ENCODE results near the gene TMEM178B. TPM values are rescaled to one million over a fixed set of nuclear protein-coding genes. Genes with fewer than 3 reads are reported as not detected.

The TMEM178B gene
- total and polyA plus RNA-seq, 2 donors (not counting 1 experiment from before 2014, with no cell fraction given): 0.28 to 0.96 TPM

DNA sequence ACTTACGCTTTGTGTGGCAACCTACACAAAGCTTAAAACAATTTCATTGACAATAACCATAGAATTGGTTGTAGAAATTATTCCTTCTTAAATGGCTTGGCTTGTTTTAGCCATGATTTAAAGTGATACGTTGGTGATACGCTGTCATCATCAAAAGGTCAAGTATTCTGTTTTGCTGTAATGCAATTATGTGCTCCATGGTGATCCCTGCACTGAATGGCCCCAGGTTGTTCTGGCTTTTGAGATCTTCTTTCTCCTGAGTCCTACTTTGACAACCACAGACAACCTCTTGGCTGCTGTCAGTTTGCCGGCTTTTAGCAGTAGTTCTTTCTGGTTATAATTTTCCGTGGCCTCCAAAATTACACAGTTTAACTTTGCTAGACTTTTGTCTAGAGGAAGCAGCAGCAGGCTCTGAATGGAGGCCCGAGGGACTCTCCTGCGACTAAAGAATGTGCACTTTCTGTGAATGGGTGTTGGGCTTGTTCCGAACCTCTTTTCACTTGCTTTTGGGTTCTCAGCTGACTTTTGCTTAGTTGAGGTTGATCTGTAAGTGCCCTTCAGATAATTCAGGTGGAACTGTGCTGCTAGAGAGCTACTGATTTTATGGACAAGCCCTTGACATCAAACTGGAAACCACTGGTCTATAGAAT is 104.7 kb downstream of the TMEM178B start:
- Histone ChIP-seq H3K27me3 (replicated peaks in 1 of 4; ENCODE audit: control extremely low read depth in 1 of 4, control insufficient read depth in 3 of 4, insufficient read depth in 4 of 4, low read length in 3 of 4) (peaks cover 0 to 5% (median 0%) of the 10 kb centered on the region in 4 experiments), H2AFZ (ENCODE audit: insufficient read depth, low read depth, low read length, poor library complexity, severe bottlenecking) (no peak overlapping the region), H3K4me1 (ENCODE audit: control insufficient read depth in 2 of 2, insufficient read depth in 2 of 2, low read length in 2 of 2) (no peaks in the 10 kb centered on the region), H3K9me3 (ENCODE audit: control extremely low read depth in 1 of 3, control insufficient read depth in 2 of 3, insufficient read depth in 1 of 3, low read length in 2 of 3) (peaks cover 0 to 4% (median 0%) of the 10 kb centered on the region in 3 donors), H3K27ac (ENCODE audit: low read length in 2 of 2) (no peak overlapping the region), H4K20me1 (ENCODE audit: control insufficient read depth, insufficient read depth, low read length, poor library complexity, severe bottlenecking) (no peaks in the 10 kb centered on the region), H3K79me2 (ENCODE audit: control insufficient read depth, insufficient read depth, low read length) (no peaks in the 10 kb centered on the region), H3K36me3 (replicated peaks in 1 of 2; ENCODE audit: control extremely low read depth in 1 of 2, control insufficient read depth in 1 of 2, extremely low read depth in 1 of 2, insufficient read depth in 2 of 2, low read length in 1 of 2) (no peaks in the 10 kb centered on the region), H3K9ac (ENCODE audit: low read length) (no peak overlapping the region), H3K4me2 (replicated peaks; ENCODE audit: low read depth, low read length, poor library complexity, severe bottlenecking) (no peak overlapping the region), H3K4me3 (ENCODE audit: control extremely low read depth in 1 of 5, extremely low read depth in 1 of 5, insufficient read depth in 1 of 5, low read depth in 2 of 5, low read length in 4 of 5) (no peak overlapping the region)
- Mint-ChIP-seq H3K4me1 (peaks cover 13% of the 10 kb centered on the region), H3K9me3 (ENCODE audit: insufficient read depth) (peaks cover 3% of the 10 kb centered on the region), H3K27me3 (no peaks in the 10 kb centered on the region), H3K27ac (no peak overlapping the region), H3K4me3 (no peak overlapping the region)
- TF ChIP-seq, protein P1, sequence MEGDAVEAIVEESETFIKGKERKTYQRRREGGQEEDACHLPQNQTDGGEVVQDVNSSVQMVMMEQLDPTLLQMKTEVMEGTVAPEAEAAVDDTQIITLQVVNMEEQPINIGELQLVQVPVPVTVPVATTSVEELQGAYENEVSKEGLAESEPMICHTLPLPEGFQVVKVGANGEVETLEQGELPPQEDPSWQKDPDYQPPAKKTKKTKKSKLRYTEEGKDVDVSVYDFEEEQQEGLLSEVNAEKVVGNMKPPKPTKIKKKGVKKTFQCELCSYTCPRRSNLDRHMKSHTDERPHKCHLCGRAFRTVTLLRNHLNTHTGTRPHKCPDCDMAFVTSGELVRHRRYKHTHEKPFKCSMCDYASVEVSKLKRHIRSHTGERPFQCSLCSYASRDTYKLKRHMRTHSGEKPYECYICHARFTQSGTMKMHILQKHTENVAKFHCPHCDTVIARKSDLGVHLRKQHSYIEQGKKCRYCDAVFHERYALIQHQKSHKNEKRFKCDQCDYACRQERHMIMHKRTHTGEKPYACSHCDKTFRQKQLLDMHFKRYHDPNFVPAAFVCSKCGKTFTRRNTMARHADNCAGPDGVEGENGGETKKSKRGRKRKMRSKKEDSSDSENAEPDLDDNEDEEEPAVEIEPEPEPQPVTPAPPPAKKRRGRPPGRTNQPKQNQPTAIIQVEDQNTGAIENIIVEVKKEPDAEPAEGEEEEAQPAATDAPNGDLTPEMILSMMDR (IDR thresholded peaks at IDR 0.05): no peak
- no peak for TF ChIP-seq EZH2 (IDR thresholded peaks at IDR 0.05; ENCODE audit: borderline replicate concordance, insufficient read depth, low read depth, low read length, poor library complexity, severe bottlenecking)
- intact Hi-C loops (cut with micrococcal nuclease): no loop called here
- ATAC-seq (ENCODE audit: low read depth) (no peak), DNase-seq (no peak)
- 100% methylated on average over 5 of the region's 8 CpGs for WGBS (ENCODE audit: insufficient coverage)
- ChIA-PET CTCF (no interaction called here), POLR2A (no interaction called here)

- H3K9ac ChIP-seq (ENCODE audit: low read length): no peak overlapping the region
- no peaks in the 10 kb centered on the region for H3K36me3 ChIP-seq (replicated peaks in 1 of 2; ENCODE audit: control extremely low read depth in 1 of 2, control insufficient read depth in 1 of 2, extremely low read depth in 1 of 2, insufficient read depth in 2 of 2, low read length in 1 of 2)
- H3K27ac ChIP-seq (ENCODE audit: low read length in 2 of 2): no peak overlapping the region
- CTCF ChIA-PET: no interaction called here
- Mint-ChIP-seq H3K4me1 (peaks cover 4% of the 10 kb centered on the region), H3K4me3 (no peak overlapping the region), H3K27ac (no peak overlapping the region), H3K27me3 (no peaks in the 10 kb centered on the region), H3K9me3 (ENCODE audit: insufficient read depth) (no peaks in the 10 kb centered on the region)
- peaks cover 0 to 4% (median 0%) of the 10 kb centered on the region in 3 donors for H3K9me3 ChIP-seq (ENCODE audit: control extremely low read depth in 1 of 3, control insufficient read depth in 2 of 3, insufficient read depth in 1 of 3, low read length in 2 of 3)
- no peaks in the 10 kb centered on the region for H3K4me1 ChIP-seq (ENCODE audit: control insufficient read depth in 2 of 2, insufficient read depth in 2 of 2, low read length in 2 of 2)
- POLR2A ChIA-PET: no interaction called here
- ATAC-seq (ENCODE audit: low read depth) (no peak), DNase-seq (no peak)
- no peak overlapping the region for H3K4me2 ChIP-seq (replicated peaks; ENCODE audit: low read depth, low read length, poor library complexity, severe bottlenecking)
- intact Hi-C loops (cut with micrococcal nuclease): no loop called here
- WGBS (ENCODE audit: insufficient coverage): 100% methylated on average over 4 of the region's 4 CpGs
- TF ChIP-seq EZH2 (IDR thresholded peaks at IDR 0.05; ENCODE audit: borderline replicate concordance, insufficient read depth, low read depth, low read length, poor library complexity, severe bottlenecking): no peak
- TF ChIP-seq, protein P1 (IDR thresholded peaks at IDR 0.05): no peak
- no peaks in the 10 kb centered on the region for H4K20me1 ChIP-seq (ENCODE audit: control insufficient read depth, insufficient read depth, low read length, poor library complexity, severe bottlenecking)
- no peak overlapping the region for H3K4me3 ChIP-seq (ENCODE audit: control extremely low read depth in 1 of 5, extremely low read depth in 1 of 5, insufficient read depth in 1 of 5, low read depth in 2 of 5, low read length in 4 of 5)
- no peak overlapping the region for H2AFZ ChIP-seq (ENCODE audit: insufficient read depth, low read depth, low read length, poor library complexity, severe bottlenecking)
- no peaks in the 10 kb centered on the region for H3K79me2 ChIP-seq (ENCODE audit: control insufficient read depth, insufficient read depth, low read length)
- H3K27me3 ChIP-seq (replicated peaks in 1 of 4; ENCODE audit: control extremely low read depth in 1 of 4, control insufficient read depth in 3 of 4, insufficient read depth in 4 of 4, low read length in 3 of 4): peaks cover 0 to 5% (median 1%) of the 10 kb centered on the region in 4 experiments
Observed at GRCh38 chr7:141181812-141182211, 107.9 kb downstream of the TMEM178B start.

Data from B cell (primary cell).